ENCODE measurements around the gene AGBL4.

AGBL4 gene

DNA sequence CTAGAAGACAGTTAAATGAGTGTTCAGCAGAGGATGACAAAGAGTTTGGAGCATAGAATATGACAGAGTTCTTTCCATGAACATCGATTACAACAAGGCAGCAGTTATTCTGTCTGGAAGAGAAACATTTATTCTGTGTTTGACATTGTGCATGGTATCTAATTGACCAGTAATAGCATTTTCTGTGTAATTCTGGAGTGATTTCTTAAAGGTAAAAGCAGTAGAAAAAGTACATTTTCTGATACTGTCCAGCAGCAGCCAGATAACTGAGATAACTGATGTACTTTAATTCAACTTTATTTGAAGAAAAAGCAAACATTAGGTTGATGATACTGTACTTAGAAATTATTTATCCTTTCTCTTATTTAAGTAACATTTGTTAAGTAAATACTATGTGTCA lies 497.1 kb downstream of the AGBL4 start:
- H3K27ac ChIP-seq: peak overlapping the region; percentile 29

DNA sequence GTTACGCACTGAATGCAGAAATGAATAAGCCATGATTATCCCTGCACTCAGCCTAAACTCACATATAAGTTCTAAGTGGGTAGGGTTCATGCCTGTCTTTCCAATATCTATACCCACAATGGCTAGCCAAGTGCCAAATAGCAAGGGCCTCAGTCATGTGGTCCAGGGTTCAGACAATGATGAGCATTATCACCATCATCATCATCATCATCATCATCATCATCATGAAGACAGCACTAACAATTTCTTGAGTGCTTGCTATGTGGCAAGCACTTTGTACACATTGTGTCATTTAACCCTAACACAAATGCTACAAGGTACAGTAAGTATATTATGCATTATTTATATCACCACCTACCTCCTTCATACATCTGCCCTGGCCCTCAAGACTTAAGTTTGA lies 500.0 kb downstream of the AGBL4 start:
- TF ChIP-seq, protein P1, sequence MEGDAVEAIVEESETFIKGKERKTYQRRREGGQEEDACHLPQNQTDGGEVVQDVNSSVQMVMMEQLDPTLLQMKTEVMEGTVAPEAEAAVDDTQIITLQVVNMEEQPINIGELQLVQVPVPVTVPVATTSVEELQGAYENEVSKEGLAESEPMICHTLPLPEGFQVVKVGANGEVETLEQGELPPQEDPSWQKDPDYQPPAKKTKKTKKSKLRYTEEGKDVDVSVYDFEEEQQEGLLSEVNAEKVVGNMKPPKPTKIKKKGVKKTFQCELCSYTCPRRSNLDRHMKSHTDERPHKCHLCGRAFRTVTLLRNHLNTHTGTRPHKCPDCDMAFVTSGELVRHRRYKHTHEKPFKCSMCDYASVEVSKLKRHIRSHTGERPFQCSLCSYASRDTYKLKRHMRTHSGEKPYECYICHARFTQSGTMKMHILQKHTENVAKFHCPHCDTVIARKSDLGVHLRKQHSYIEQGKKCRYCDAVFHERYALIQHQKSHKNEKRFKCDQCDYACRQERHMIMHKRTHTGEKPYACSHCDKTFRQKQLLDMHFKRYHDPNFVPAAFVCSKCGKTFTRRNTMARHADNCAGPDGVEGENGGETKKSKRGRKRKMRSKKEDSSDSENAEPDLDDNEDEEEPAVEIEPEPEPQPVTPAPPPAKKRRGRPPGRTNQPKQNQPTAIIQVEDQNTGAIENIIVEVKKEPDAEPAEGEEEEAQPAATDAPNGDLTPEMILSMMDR (conservative IDR thresholded peaks at IDR 0.05): no peak
- H3K27ac ChIP-seq: no peak overlapping the region

More for the DNA sequence above, 497.1 kb downstream of the AGBL4 start:
- TF ChIP-seq, protein P1 (conservative IDR thresholded peaks at IDR 0.05): no peak

DNA sequence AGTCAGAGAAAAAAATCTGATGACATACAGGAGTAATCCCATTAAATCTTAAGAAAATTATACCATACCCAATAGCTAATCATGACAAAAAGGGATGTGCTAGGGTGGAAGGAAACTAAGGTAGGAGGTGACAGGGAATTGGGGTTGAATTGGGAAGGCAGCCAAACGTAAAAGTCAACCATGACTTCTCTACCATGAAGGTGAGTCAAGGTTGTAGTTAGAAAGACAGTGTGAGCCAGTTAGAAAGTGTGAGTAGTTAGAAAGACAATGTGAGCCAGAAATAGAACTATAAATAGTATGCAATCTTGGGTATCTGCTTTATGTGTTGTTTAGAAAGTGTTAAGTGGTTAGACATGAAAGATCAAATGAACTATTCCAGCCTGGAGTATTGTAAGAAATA lies 556.8 kb downstream of the AGBL4 start:
- H3K27ac ChIP-seq: no peak overlapping the region
- TF ChIP-seq, protein P1 (conservative IDR thresholded peaks at IDR 0.05): no peak

DNA sequence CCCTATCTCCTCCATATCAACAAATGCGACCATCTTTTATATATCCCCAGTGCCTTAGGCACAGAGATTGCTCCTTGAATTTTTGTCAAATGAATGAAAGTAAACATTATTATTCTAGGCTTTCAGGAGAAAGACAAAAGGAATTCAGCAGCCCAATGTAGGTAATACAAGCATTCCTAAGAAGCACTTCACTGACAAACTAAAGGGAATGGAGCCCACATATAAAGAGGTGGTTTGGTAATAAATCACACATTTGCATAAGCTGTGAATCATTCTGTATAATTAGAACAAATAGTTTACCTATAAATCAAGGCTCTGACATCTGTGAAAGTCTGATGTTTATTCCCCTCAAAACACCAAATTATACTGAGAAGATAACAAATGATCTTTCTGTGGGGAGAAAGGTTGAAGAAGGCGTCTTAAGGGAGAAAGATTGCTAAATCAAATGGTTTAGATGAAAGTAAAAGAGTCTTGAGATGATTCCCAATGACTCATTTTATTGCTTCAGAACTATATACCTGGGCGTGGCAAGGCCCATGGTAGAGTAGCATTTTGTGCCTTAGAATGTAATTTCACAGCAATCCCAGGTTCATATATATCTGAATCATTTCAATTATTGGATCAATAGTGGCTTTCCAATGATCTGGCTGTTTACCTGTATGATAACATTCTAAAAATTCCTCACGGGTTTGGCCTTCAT lies 558.1 kb downstream of the AGBL4 start:
- TF ChIP-seq, protein P1 (conservative IDR thresholded peaks at IDR 0.05): no peak
- no peak overlapping the region for H3K27ac ChIP-seq

DNA sequence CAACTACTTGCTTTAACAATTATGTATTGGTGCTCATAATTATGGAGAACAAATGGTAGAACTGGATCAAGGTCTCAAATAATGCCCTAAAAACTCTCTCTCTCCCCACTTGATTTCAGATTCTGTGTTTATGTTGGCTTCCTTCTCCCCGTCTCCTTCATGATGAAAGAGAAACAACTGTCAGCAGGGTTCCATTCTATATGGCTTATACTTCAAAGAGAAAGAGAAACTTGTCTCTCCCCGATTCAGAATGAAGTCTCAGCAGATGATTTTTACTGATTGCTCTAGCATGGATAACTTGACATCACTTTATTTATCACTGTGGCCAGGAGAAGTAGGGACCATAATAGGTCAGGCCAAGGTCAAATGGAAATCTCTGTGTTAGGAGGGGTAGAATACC lies 575.6 kb downstream of the AGBL4 start:
- no peak overlapping the region for H3K27ac ChIP-seq
- TF ChIP-seq, protein P1 (conservative IDR thresholded peaks at IDR 0.05): no peak

DNA sequence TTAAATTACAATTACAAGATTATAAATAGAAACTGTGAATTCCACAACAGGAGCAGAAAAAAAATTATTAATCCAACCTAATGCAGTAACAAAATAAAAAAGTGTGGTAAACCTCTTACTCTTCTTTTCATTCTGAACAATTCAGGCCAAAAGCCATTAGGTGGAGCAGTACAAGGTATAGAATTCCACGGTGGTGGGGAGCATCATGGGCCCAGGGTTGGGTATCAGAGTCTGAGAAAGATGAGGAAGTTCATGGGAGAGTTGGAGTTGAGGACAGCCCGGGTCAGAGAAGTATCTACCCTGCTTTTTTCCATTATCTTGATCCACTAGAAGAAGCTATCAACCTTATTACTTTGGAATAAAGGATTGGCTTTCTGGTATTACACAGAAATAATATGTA lies 586.9 kb downstream of the AGBL4 start:
- no peak overlapping the region for H3K27ac ChIP-seq
- TF ChIP-seq, protein P1 (conservative IDR thresholded peaks at IDR 0.05): no peak

DNA sequence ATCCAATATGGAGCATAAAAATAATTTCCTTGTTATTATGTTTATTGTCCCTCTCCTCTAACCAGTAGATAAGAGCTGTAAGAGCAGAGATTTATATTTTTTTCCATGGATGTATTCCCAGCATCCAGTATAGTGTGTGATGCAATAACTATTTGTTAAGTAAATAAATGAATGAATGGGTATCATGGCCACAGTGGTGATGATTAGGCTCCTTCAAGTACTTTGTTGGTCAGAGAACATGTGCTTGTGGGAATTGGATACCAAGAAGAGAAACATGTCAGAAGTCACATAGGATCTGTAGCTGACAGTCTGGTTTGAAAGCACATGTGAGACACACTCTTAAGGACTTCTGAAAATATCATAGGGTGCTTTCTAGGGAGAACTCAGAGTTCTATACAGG lies 588.5 kb downstream of the AGBL4 start:
- TF ChIP-seq, protein P1 (conservative IDR thresholded peaks at IDR 0.05): no peak
- H3K27ac ChIP-seq: no peak overlapping the region
